Right lobe of liver (tissue), 6 donors: ENCODE measurements around the gene HEXB. TPM values are rescaled to one million over a fixed set of nuclear protein-coding genes. Genes with fewer than 3 reads are reported as not detected.

Experiments used
- ATAC-seq, 4 donors: fragments of 200-7000 bp; cut with Tn5 transposase; one replicate each; pipeline ENCODE4 v1.9.1; 2020; ENCODE audit warnings: mild to moderate bottlenecking in 4 of 4, moderate library complexity in 4 of 4
- DNase-seq, 3 donors: peaks; one replicate each; pipeline ENCODE4 v3.0.0-alpha.2; 2020
- H3K27ac ChIP-seq, 3 donors: fragments of 200-600 bp; one replicate each; pipeline ENCODE4 v1.8.0; 2022
- H3K27me3 ChIP-seq, 2 donors: fragments of 200-600 bp; one replicate each; pipeline ENCODE4 v1.8.0; 2022
- H3K36me3 ChIP-seq, 4 donors: fragments of 200-600 bp; sonication (generic) in 1 of 4; one replicate each; pipeline versions ENCODE4 v1.5.1 to v1.8.0; 2017 to 2022; ENCODE audit warnings: control low read depth in 1 of 4
- H3K4me1 ChIP-seq, 4 donors: fragments of 200-600 bp; sonication (generic) in 1 of 4; one replicate each; pipeline versions ENCODE4 v1.5.1 to v1.8.0; 2017 to 2022; ENCODE audit warnings: control low read depth in 1 of 4
- H3K4me3 ChIP-seq, 3 donors: fragments of 200-600 bp; one replicate each; pipeline ENCODE4 v1.8.0; 2022
- H3K9me3 ChIP-seq, 4 donors: fragments of 200-600 bp; sonication (generic) in 1 of 4; one replicate each; pipeline versions ENCODE4 v1.5.1 to v1.8.0; 2017 to 2022; ENCODE audit warnings: control low read depth in 1 of 4
- POLR2A ChIP-seq: fragments of 450-650 bp; IDR thresholded peaks from one replicate; pipeline ENCODE4 v1.6.1; 2017; ENCODE audit warnings: antibody characterized with exemption, mild to moderate bottlenecking
- WGBS: methylation state at CpG from one replicate; pipeline ENCODE4 v1.1.6; 2018; ENCODE audit warnings: low coverage, low lambda C conversion rate; ENCODE audit not compliant: insufficient coverage; ENCODE audit errors: missing lambda C conversion rate; 5-methylcytosine and 5-hydroxymethylcytosine counted together
- intact Hi-C, 2 donors: fragments of 100-400 bp; cut with DNase I; formaldehyde crosslinking; loops; one replicate each; pipeline versions ENCODE4 v1.11.2 to v1.14.1; 2022
- total RNA-seq, 6 experiments: library from RNA; depleted of rRNA in 2 of 6; stranded (reverse); fragments of >200 nt in 2 of 6; fragmentation: NEBNext Ultra II Directional in 3 of 6; extraction: Animal tissue kit (Norgen Biotek cat#: 25700) in 3 of 6; gene quantifications; one replicate each; pipeline versions ENCODE4 v1.1.0 to v1.2.4, GENCODE V29; 2016 to 2023
- TF ChIP-seq, protein P1 (sequence below), 4 donors: fragments of 200-600 bp in 3 of 4; fragments of 450-650 bp in 1 of 4; IDR thresholded peaks; one replicate each; pipeline versions ENCODE4 v1.5.1 to v1.8.0; 2016 to 2022; ENCODE audit warnings: antibody characterized with exemption in 4 of 4, mild to moderate bottlenecking in 2 of 4
- donor health status: DM: no; HTN: yes; CAD: no.
- donor health status: DM: no; HTN: no; CAD: no.
- donor health status: DM: no; HTN: no; CAD: no.
- donor health status: DM: no; HTN: yes; CAD: no.
- donor health status: DM: no; HTN: yes; CAD: no.

HEXB gene
- total RNA-seq, 6 experiments from 2014 or later = 67.8 to 174 (median 121) TPM

DNA sequence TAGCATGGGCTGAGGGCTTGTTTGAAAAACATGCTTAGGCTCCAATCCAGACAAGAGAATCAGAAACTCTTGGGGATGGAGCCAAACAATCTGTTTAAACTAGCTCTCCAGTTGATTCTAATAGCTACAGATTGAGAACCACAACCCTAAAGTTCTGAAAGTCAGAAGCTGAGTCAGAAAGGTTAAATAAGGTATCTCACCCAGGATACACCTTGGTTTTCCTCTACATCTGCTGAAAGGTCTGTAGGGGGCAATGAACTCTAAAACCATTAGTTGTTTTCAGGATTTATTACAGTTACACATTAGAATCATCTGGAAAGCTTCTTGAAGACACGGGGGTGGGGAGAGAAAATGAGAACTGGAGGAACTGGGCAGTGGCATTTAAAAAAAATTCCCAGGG lies 76.2 kb downstream of the HEXB start:
- H3K4me1 ChIP-seq = peaks cover 0 to 12% (median 5%) of the 10 kb centered on the region in 4 donors
- no peak for DNase-seq
- WGBS = 73% methylated on average over 1 of the region's 1 CpG
- intact Hi-C loops = loop anchor here (10.0 kb wide), 2 partner anchors 144 to 154 kb away; no protein-coding TSS in a partner anchor
- no peak overlapping the region for H3K4me3 ChIP-seq
- H3K9me3 ChIP-seq = no peaks in the 10 kb centered on the region
- no peak overlapping the region for H3K27ac ChIP-seq
- no peaks in the 10 kb centered on the region for H3K27me3 ChIP-seq
- TF ChIP-seq, protein P1, sequence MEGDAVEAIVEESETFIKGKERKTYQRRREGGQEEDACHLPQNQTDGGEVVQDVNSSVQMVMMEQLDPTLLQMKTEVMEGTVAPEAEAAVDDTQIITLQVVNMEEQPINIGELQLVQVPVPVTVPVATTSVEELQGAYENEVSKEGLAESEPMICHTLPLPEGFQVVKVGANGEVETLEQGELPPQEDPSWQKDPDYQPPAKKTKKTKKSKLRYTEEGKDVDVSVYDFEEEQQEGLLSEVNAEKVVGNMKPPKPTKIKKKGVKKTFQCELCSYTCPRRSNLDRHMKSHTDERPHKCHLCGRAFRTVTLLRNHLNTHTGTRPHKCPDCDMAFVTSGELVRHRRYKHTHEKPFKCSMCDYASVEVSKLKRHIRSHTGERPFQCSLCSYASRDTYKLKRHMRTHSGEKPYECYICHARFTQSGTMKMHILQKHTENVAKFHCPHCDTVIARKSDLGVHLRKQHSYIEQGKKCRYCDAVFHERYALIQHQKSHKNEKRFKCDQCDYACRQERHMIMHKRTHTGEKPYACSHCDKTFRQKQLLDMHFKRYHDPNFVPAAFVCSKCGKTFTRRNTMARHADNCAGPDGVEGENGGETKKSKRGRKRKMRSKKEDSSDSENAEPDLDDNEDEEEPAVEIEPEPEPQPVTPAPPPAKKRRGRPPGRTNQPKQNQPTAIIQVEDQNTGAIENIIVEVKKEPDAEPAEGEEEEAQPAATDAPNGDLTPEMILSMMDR (IDR thresholded peaks at IDR 0.05) = no peak
- TF ChIP-seq POLR2A = no peak
- no peak for ATAC-seq
- H3K36me3 ChIP-seq = peaks cover 0 to 44% (median 2%) of the 10 kb centered on the region in 4 donors

DNA sequence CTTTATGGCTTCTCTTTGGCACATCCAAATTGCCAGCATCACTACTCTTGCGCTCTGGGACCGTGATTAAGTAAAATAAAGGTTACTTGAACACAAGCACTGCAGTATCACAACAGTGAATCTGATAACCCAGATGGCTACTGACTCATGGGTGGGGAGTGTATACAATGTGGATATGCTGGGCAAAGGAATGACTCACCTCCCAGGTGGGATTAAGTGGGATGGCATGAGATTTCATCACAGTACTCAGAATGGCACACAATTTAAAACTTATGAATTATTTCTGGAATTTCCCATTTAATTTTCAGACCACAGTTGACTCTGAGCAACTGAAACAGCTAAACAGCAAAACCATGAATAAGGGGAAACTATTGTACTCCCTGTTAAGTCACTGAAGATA lies 77.6 kb downstream of the HEXB start:
- intact Hi-C loops = loop anchor here (10.0 kb wide), 2 partner anchors 142 to 152 kb away; no protein-coding TSS in a partner anchor
- no peak overlapping the region for H3K4me3 ChIP-seq
- no peak for ATAC-seq

DNA sequence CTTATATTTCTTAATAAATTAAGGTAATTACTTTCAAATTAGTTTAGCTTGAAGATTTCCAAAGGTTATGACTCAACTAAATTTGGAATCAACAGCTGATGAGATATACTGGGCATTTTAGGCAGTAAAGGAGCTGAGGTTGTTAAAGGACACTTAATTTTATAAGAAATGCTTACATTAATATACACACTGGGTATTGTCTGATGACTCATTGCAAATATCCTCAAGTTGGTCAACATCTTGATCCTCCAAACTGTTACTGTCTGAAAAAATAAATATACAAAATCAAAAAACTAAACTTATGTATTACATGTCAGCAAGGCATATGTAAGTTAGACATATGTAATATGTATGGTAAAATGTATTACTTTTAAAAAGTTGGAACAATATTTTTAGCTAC lies 78.5 kb downstream of the HEXB start:
- H3K27ac ChIP-seq = no peak overlapping the region
- no peaks in the 10 kb centered on the region for H3K27me3 ChIP-seq
- peaks cover 0 to 23% (median under 1%) of the 10 kb centered on the region in 4 donors for H3K36me3 ChIP-seq
- H3K4me3 ChIP-seq = no peak overlapping the region
- no peaks in the 10 kb centered on the region for H3K9me3 ChIP-seq
- TF ChIP-seq POLR2A = no peak
- TF ChIP-seq, protein P1 (IDR thresholded peaks at IDR 0.05) = no peak
- no peak for DNase-seq
- intact Hi-C loops = loop anchor here (10.0 kb wide), 2 partner anchors 141 to 151 kb away; no protein-coding TSS in a partner anchor
- no peak for ATAC-seq
- H3K4me1 ChIP-seq = peaks cover 0 to 22% (median 9%) of the 10 kb centered on the region in 4 donors

More for the DNA sequence above, 77.6 kb downstream of the HEXB start:
- Histone ChIP-seq H3K27ac (no peak overlapping the region), H3K4me1 (peaks cover 0 to 13% (median 5%) of the 10 kb centered on the region in 4 donors), H3K27me3 (no peaks in the 10 kb centered on the region), H3K36me3 (peaks cover 0 to 32% (median 2%) of the 10 kb centered on the region in 4 donors), H3K9me3 (no peaks in the 10 kb centered on the region)
- TF ChIP-seq, protein P1 (IDR thresholded peaks at IDR 0.05) = no peak
- 89% methylated on average over 2 of the region's 2 CpGs for WGBS
- DNase-seq = no peak

DNA sequence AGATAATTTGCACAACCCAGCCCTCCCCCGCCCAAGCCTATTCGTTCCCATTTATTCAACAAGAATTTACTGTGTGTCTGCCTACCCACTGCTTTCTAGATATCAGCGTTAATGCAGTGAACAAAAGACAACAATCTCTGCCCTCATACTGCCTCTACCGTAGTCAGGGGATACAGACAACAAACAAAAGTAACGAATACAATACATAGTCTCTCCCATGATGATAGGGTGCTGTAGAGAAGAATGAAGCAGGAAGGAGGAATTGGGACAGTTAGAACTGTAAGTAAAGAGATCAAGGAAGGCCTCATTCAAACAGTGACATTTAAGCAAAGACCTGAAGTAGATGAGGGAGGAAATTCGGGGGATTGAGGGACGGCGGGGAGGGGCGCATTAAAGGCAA lies 80.2 kb downstream of the HEXB start:
- DNase-seq (no peak), ATAC-seq (no peak)
- TF ChIP-seq POLR2A = no peak
- TF ChIP-seq, protein P1 (IDR thresholded peaks at IDR 0.05) = no peak
- peaks cover 0 to 25% (median 7%) of the 10 kb centered on the region in 4 donors for H3K36me3 ChIP-seq
- 71% methylated on average over 9 of the region's 9 CpGs for WGBS
- H3K27ac ChIP-seq = no peak overlapping the region
- H3K27me3 ChIP-seq = no peaks in the 10 kb centered on the region
- H3K4me1 ChIP-seq = peaks cover 0 to 23% (median 10%) of the 10 kb centered on the region in 4 donors
- H3K9me3 ChIP-seq = no peaks in the 10 kb centered on the region
- intact Hi-C loops = loop anchor here (10.0 kb wide), 2 partner anchors 140 to 150 kb away; no protein-coding TSS in a partner anchor
- H3K4me3 ChIP-seq = no peak overlapping the region
